NOMO-1 (cell line): ENCODE results near the gene NFATC1.

Source experiments
- DNase-seq, 2 experiments: peaks; one replicate each; lab custom pipeline; 2025; ENCODE audit not compliant: unreplicated experiment in 2 of 2; lab: John Stamatoyannopoulos, UW

Gene NFATC1

GRCh38 chr18:79545255-79545654 lies 149.5 kb downstream of the NFATC1 start:
- DNase-seq: no peak

- no peak for DNase-seq
Measured at GRCh38 chr18:79545736-79546171, 150.0 kb downstream of the NFATC1 start.

- DNase-seq: no peak
Measured at GRCh38 chr18:79546781-79547272, 151.1 kb downstream of the NFATC1 start.

- no peak for DNase-seq
Measured at GRCh38 chr18:79547413-79548076, 151.8 kb downstream of the NFATC1 start.

- no peak for DNase-seq
Measured at GRCh38 chr18:79548077-79548450, 152.3 kb downstream of the NFATC1 start.

GRCh38 chr18:79548621-79548985 lies 152.9 kb downstream of the NFATC1 start:
- DNase-seq: no peak

GRCh38 chr18:79548986-79549637 lies 153.4 kb downstream of the NFATC1 start:
- no peak for DNase-seq

GRCh38 chr18:79549638-79550000 lies 153.9 kb downstream of the NFATC1 start:
- no peak for DNase-seq

- DNase-seq: no peak
Measured at GRCh38 chr18:79552140-79552631, 156.5 kb downstream of the NFATC1 start.

- no peak for DNase-seq
Measured at GRCh38 chr18:79552696-79553095, 157.0 kb downstream of the NFATC1 start.

GRCh38 chr18:79553154-79553553 lies 157.4 kb downstream of the NFATC1 start:
- DNase-seq: no peak

GRCh38 chr18:79553696-79554095 lies 158.0 kb downstream of the NFATC1 start:
- DNase-seq: no peak

GRCh38 chr18:79554321-79554720 lies 158.6 kb downstream of the NFATC1 start:
- no peak for DNase-seq

- no peak for DNase-seq
Measured at GRCh38 chr18:79554945-79555645, 159.4 kb downstream of the NFATC1 start.

GRCh38 chr18:79555885-79556284 lies 160.2 kb downstream of the NFATC1 start:
- DNase-seq: no peak

GRCh38 chr18:79556829-79557585 lies 161.3 kb downstream of the NFATC1 start:
- no peak for DNase-seq

- DNase-seq: no peak
Measured at GRCh38 chr18:79558196-79558932, 162.6 kb downstream of the NFATC1 start.

- no peak for DNase-seq
Measured at GRCh38 chr18:79558933-79559416, 163.2 kb downstream of the NFATC1 start.

- DNase-seq: no peak
Measured at GRCh38 chr18:79559436-79559835, 163.7 kb downstream of the NFATC1 start.
